Occipital lobe (tissue), 2 donors: ENCODE data around the gene RNU1-3. TPM values are rescaled to one million over a fixed set of nuclear protein-coding genes. Genes with fewer than 3 reads are reported as not detected.
"Not testable (repeated sequence)": the region's sequence is repeated elsewhere in the genome, so short reads cannot be mapped to it uniquely, and the experiment has no call there.

Source experiments
- DNase-seq: peaks from one replicate; lab custom pipeline; 2025; lab: John Stamatoyannopoulos, UW
- total RNA-seq: library from RNA; depleted of rRNA; stranded (reverse); fragments of >200 nt; gene quantifications from one replicate; pipeline ENCODE4 v1.2.3, GENCODE V29; 2014

The RNU1-3 gene
- total RNA-seq, 1 donor from 2014 or later, result under 0.01 TPM

GRCh38 chr1:16639091-16640031 is 27.4 kb downstream of the RNU1-3 start:
- not testable (repeated sequence) for DNase-seq

- not testable (repeated sequence) for DNase-seq
Observed at GRCh38 chr1:16637941-16638778, 28.6 kb downstream of the RNU1-3 start.

- not testable (repeated sequence) for DNase-seq
Observed at GRCh38 chr1:16636551-16637195, 30.1 kb downstream of the RNU1-3 start.

- DNase-seq, result not testable (repeated sequence)
Observed at GRCh38 chr1:16635959-16636358, 30.8 kb downstream of the RNU1-3 start.

GRCh38 chr1:16633540-16634282 is 33.0 kb downstream of the RNU1-3 start:
- not testable (repeated sequence) for DNase-seq

GRCh38 chr1:16632044-16632850 is 34.5 kb downstream of the RNU1-3 start:
- not testable (repeated sequence) for DNase-seq

GRCh38 chr1:16631248-16632043 is 35.3 kb downstream of the RNU1-3 start:
- no peak for DNase-seq

- no peak for DNase-seq
Observed at GRCh38 chr1:16630661-16631247, 36.0 kb downstream of the RNU1-3 start.

- DNase-seq, result not testable (repeated sequence)
Observed at GRCh38 chr1:16629916-16630530, 36.7 kb downstream of the RNU1-3 start.

GRCh38 chr1:16628361-16629111 is 38.2 kb downstream of the RNU1-3 start:
- DNase-seq, result no peak

- not testable (repeated sequence) for DNase-seq
Observed at GRCh38 chr1:16626409-16626983, 40.3 kb downstream of the RNU1-3 start.

- no peak for DNase-seq
Observed at GRCh38 chr1:16625497-16626408, 41.0 kb downstream of the RNU1-3 start.

- DNase-seq, result not testable (repeated sequence)
Observed at GRCh38 chr1:16623812-16624719, 42.7 kb downstream of the RNU1-3 start.

GRCh38 chr1:16623337-16623736 is 43.4 kb downstream of the RNU1-3 start:
- DNase-seq, result not testable (repeated sequence)
